ENCODE data around the gene BPIFB3. TPM values are rescaled to one million over a fixed set of nuclear protein-coding genes. Genes with fewer than 3 reads are reported as not detected.

BPIFB3 gene
- total RNA-seq, 1 experiment from 2014 or later: not detected

DNA sequence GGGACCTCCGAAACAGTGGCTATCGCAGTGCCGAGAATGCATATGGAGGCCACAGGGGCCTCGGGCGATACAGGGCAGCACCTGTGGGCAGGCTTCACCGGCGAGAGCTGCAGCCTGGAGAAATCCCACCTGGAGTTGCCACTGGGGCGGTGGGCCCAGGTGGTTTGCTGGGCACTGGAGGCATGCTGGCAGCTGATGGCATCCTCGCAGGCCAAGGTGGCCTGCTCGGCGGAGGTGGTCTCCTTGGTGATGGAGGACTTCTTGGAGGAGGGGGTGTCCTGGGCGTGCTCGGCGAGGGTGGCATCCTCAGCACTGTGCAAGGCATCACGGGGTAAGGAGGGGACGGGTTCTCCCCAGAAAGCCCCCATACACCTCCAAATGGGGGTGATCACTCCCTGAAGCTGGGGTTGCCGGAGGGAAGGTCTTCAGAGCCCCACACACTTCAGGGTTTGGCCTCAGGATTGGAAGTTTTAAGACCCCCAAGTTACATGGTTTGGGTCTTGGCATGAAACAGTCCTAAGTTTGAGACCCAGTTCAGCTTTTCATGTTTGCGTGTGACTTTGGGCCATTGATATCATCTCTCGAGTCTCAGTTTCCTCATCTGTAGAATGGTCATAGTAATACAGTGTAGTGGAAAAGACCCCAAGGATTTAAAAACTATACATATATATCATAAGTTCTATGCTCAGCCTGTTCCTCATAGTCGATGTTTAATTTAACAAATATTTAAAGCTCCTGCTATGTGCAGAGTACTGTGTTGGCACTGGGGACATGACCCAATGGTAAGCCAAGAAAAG, 30.0 kb downstream of the BPIFB3 start (continued):
- TF ChIP-seq PRRX2 (CRISPR knock-in tag; IDR thresholded peaks at IDR 0.05) (no peak), NFE2L1 (CRISPR knock-in tag; IDR thresholded peaks at IDR 0.05) (no peak), NR3C1 (CRISPR knock-in tag; conservative IDR thresholded peaks at IDR 0.05; ENCODE audit: low read depth) (no peak), ZNF416 (CRISPR knock-in tag; IDR thresholded peaks at IDR 0.05) (no peak), OVOL2 (CRISPR knock-in tag; IDR thresholded peaks at IDR 0.05; ENCODE audit: borderline replicate concordance) (no peak), SMAD3 (CRISPR knock-in tag; IDR thresholded peaks at IDR 0.05; ENCODE audit: borderline replicate concordance) (no peak), ZBTB43 (CRISPR knock-in tag; IDR thresholded peaks at IDR 0.05) (no peak), ZBTB21 (CRISPR knock-in tag; IDR thresholded peaks at IDR 0.05; ENCODE audit: borderline replicate concordance) (no peak), ZNF396 (CRISPR knock-in tag; IDR thresholded peaks at IDR 0.05; ENCODE audit: borderline replicate concordance) (no peak), TEAD4 (CRISPR knock-in tag; IDR thresholded peaks at IDR 0.05) (no peak)
- TF ChIP-seq, protein P1, sequence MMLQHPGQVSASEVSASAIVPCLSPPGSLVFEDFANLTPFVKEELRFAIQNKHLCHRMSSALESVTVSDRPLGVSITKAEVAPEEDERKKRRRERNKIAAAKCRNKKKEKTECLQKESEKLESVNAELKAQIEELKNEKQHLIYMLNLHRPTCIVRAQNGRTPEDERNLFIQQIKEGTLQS (CRISPR knock-in tag; conservative IDR thresholded peaks at IDR 0.05): no peak
- TF ChIP-seq, protein P2, sequence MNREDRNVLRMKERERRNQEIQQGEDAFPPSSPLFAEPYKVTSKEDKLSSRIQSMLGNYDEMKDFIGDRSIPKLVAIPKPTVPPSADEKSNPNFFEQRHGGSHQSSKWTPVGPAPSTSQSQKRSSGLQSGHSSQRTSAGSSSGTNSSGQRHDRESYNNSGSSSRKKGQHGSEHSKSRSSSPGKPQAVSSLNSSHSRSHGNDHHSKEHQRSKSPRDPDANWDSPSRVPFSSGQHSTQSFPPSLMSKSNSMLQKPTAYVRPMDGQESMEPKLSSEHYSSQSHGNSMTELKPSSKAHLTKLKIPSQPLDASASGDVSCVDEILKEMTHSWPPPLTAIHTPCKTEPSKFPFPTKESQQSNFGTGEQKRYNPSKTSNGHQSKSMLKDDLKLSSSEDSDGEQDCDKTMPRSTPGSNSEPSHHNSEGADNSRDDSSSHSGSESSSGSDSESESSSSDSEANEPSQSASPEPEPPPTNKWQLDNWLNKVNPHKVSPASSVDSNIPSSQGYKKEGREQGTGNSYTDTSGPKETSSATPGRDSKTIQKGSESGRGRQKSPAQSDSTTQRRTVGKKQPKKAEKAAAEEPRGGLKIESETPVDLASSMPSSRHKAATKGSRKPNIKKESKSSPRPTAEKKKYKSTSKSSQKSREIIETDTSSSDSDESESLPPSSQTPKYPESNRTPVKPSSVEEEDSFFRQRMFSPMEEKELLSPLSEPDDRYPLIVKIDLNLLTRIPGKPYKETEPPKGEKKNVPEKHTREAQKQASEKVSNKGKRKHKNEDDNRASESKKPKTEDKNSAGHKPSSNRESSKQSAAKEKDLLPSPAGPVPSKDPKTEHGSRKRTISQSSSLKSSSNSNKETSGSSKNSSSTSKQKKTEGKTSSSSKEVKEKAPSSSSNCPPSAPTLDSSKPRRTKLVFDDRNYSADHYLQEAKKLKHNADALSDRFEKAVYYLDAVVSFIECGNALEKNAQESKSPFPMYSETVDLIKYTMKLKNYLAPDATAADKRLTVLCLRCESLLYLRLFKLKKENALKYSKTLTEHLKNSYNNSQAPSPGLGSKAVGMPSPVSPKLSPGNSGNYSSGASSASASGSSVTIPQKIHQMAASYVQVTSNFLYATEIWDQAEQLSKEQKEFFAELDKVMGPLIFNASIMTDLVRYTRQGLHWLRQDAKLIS (CRISPR knock-in tag; IDR thresholded peaks at IDR 0.05; ENCODE audit: borderline replicate concordance): no peak

DNA sequence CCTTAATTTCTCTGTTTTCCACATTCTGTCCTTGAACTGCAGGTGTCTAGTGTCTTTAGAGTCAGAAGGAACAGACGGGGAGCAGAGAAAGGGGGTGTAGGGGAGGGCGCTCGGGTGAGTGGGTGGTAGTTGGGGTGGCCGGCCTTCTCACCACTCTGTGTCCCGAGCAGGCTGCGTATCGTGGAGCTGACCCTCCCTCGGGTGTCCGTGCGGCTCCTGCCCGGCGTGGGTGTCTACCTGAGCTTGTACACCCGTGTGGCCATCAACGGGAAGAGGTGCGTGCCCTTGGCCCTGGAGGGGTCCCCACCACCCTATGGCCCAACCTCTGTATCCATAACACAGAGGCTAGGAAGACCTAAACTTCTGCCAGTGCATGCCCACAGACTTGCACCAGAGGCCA, 31.0 kb downstream of the BPIFB3 start:
- no peaks in the 10 kb centered on the region for H3K9me3 Mint-ChIP-seq
- no peak overlapping the region for H3K4me3 Mint-ChIP-seq
- ChIA-PET POLR2A (no interaction called here), CTCF (interaction anchor here (1.6 kb wide), 1 partner anchor 89 kb away, joined by 4 read pairs; no protein-coding TSS in a partner anchor)
- no peaks in the 10 kb centered on the region for H3K27me3 Mint-ChIP-seq (ENCODE audit: low read depth)
- H3K4me1 Mint-ChIP-seq: no peaks in the 10 kb centered on the region
- ATAC-seq: no peak
- H3K27ac Mint-ChIP-seq: no peak overlapping the region
- DNase-seq (ENCODE audit: low spot score): no peak
- H3K36me3 Mint-ChIP-seq: no peaks in the 10 kb centered on the region
- TF ChIP-seq, protein P3, sequence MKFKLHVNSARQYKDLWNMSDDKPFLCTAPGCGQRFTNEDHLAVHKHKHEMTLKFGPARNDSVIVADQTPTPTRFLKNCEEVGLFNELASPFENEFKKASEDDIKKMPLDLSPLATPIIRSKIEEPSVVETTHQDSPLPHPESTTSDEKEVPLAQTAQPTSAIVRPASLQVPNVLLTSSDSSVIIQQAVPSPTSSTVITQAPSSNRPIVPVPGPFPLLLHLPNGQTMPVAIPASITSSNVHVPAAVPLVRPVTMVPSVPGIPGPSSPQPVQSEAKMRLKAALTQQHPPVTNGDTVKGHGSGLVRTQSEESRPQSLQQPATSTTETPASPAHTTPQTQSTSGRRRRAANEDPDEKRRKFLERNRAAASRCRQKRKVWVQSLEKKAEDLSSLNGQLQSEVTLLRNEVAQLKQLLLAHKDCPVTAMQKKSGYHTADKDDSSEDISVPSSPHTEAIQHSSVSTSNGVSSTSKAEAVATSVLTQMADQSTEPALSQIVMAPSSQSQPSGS (CRISPR knock-in tag; IDR thresholded peaks at IDR 0.05; ENCODE audit: borderline replicate concordance, low read depth): no peak
- TF ChIP-seq GRHL2 (CRISPR knock-in tag; IDR thresholded peaks at IDR 0.05; ENCODE audit: insufficient replicate concordance, severe bottlenecking) (no peak), ZNF263 (CRISPR knock-in tag; IDR thresholded peaks at IDR 0.05; ENCODE audit: low read depth) (no peak), TCF7 (CRISPR knock-in tag; IDR thresholded peaks at IDR 0.05; ENCODE audit: low read depth) (no peak), E2F4 (CRISPR knock-in tag; IDR thresholded peaks at IDR 0.05; ENCODE audit: borderline replicate concordance, low read depth) (no peak), ETV6 (CRISPR knock-in tag; IDR thresholded peaks at IDR 0.05) (no peak), HMGXB4 (CRISPR knock-in tag; IDR thresholded peaks at IDR 0.05) (no peak), NFATC4 (CRISPR knock-in tag; IDR thresholded peaks at IDR 0.05) (no peak), HMGA2 (CRISPR knock-in tag; IDR thresholded peaks at IDR 0.05) (no peak)
- TF ChIP-seq, protein P4, sequence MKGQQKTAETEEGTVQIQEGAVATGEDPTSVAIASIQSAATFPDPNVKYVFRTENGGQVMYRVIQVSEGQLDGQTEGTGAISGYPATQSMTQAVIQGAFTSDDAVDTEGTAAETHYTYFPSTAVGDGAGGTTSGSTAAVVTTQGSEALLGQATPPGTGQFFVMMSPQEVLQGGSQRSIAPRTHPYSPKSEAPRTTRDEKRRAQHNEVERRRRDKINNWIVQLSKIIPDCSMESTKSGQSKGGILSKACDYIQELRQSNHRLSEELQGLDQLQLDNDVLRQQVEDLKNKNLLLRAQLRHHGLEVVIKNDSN (CRISPR knock-in tag; IDR thresholded peaks at IDR 0.05): no peak
- TF ChIP-seq, protein P5, sequence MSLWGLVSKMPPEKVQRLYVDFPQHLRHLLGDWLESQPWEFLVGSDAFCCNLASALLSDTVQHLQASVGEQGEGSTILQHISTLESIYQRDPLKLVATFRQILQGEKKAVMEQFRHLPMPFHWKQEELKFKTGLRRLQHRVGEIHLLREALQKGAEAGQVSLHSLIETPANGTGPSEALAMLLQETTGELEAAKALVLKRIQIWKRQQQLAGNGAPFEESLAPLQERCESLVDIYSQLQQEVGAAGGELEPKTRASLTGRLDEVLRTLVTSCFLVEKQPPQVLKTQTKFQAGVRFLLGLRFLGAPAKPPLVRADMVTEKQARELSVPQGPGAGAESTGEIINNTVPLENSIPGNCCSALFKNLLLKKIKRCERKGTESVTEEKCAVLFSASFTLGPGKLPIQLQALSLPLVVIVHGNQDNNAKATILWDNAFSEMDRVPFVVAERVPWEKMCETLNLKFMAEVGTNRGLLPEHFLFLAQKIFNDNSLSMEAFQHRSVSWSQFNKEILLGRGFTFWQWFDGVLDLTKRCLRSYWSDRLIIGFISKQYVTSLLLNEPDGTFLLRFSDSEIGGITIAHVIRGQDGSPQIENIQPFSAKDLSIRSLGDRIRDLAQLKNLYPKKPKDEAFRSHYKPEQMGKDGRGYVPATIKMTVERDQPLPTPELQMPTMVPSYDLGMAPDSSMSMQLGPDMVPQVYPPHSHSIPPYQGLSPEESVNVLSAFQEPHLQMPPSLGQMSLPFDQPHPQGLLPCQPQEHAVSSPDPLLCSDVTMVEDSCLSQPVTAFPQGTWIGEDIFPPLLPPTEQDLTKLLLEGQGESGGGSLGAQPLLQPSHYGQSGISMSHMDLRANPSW (CRISPR knock-in tag; conservative IDR thresholded peaks at IDR 0.05; ENCODE audit: low read depth): no peak

Data from WTC11 (cell line).